CD4-positive, CD25-positive, alpha-beta regulatory T cell (primary cell): Measurements from ENCODE around the gene GCHFR. TPM values are rescaled to one million over a fixed set of nuclear protein-coding genes. Genes with fewer than 3 reads are reported as not detected.

Experiments
- ATAC-seq, 2 donors: fragments of 150-1000 bp; cut with Tn5 transposase; one replicate each; pipeline ENCODE4 v1.10.0; 2021; ENCODE audit warnings: low read depth in 2 of 2, moderate number of reproducible peaks in 2 of 2, moderate library complexity in 1 of 2
- DNase-seq, 3 donors: peaks; one replicate each; pipeline versions ENCODE4 v3.0.0 to v3.0.0-alpha.2; 2012 to 2022; ENCODE audit warnings: mixed read lengths in 1 of 3
- H3K27ac ChIP-seq: one replicate; pipeline ENCODE4 v1.7.0; 2013; ENCODE audit warnings: mild to moderate bottlenecking, low read length; ENCODE audit not compliant: insufficient read depth, poor library complexity, severe bottlenecking
- H3K27me3 ChIP-seq: one replicate; pipeline ENCODE4 v1.7.0; 2013; ENCODE audit warnings: low read length; ENCODE audit not compliant: control insufficient read depth, insufficient read depth
- H3K36me3 ChIP-seq: one replicate; pipeline ENCODE4 v1.7.0; 2013; ENCODE audit warnings: mild to moderate bottlenecking, low read length, moderate library complexity; ENCODE audit not compliant: control insufficient read depth, insufficient read depth
- H3K4me1 ChIP-seq: 2 replicates; pipeline ENCODE4 v1.7.0; 2013; ENCODE audit warnings: mild to moderate bottlenecking, low read length; ENCODE audit not compliant: insufficient read depth, control insufficient read depth, poor library complexity, severe bottlenecking
- H3K4me3 ChIP-seq: one replicate; pipeline ENCODE4 v1.7.0; 2013; ENCODE audit warnings: low read depth, mild to moderate bottlenecking, low read length, moderate library complexity
- H3K9me3 ChIP-seq, 2 experiments: 1 replicate in 1 of 2; 2 replicates in 1 of 2; pipeline ENCODE4 v1.7.0; 2013; ENCODE audit warnings: low read length in 2 of 2, mild to moderate bottlenecking in 1 of 2, moderate library complexity in 1 of 2; ENCODE audit not compliant: control insufficient read depth in 2 of 2
- H3K27ac Mint-ChIP-seq, 3 donors: one replicate each; pipeline ENCODE4 v1.8.0; 2020 to 2022; ENCODE audit warnings: mild to moderate bottlenecking in 3 of 3, mixed read lengths in 3 of 3, moderate library complexity in 2 of 3
- H3K27me3 Mint-ChIP-seq: one replicate; pipeline ENCODE4 v1.8.0; 2022; ENCODE audit warnings: mild to moderate bottlenecking, mixed read lengths
- H3K36me3 Mint-ChIP-seq: one replicate; pipeline ENCODE4 v1.8.0; 2020; ENCODE audit warnings: mixed read lengths
- H3K4me1 Mint-ChIP-seq, 4 donors: one replicate each; pipeline ENCODE4 v1.8.0; 2020 to 2022; ENCODE audit warnings: mixed read lengths in 4 of 4, mild to moderate bottlenecking in 1 of 4
- H3K4me3 Mint-ChIP-seq, 4 donors: one replicate each; pipeline ENCODE4 v1.8.0; 2020 to 2022; ENCODE audit warnings: mild to moderate bottlenecking in 4 of 4, mixed read lengths in 4 of 4, moderate library complexity in 3 of 4
- H3K9me3 Mint-ChIP-seq, 7 donors: one replicate each; pipeline ENCODE4 v1.8.0; 2020 to 2022; ENCODE audit warnings: mixed read lengths in 7 of 7, mild to moderate bottlenecking in 3 of 7, moderate library complexity in 2 of 7
- polyA plus RNA-seq, 4 donors: library from polyadenylated mRNA; unstranded; fragments of 300-500 nt; fragmentation: Illumina TruSeq; gene quantifications; one replicate each; pipeline ENCODE4 v1.2.3, GENCODE V29; 2021
- total RNA-seq: library from RNA; stranded (reverse); gene quantifications from one replicate; pipeline ENCODE4 v1.2.3, GENCODE V29; 2022

Gene GCHFR
- total and polyA plus RNA-seq, 5 donors from 2014 or later: 23.4 to 163 (median 124) TPM

DNA sequence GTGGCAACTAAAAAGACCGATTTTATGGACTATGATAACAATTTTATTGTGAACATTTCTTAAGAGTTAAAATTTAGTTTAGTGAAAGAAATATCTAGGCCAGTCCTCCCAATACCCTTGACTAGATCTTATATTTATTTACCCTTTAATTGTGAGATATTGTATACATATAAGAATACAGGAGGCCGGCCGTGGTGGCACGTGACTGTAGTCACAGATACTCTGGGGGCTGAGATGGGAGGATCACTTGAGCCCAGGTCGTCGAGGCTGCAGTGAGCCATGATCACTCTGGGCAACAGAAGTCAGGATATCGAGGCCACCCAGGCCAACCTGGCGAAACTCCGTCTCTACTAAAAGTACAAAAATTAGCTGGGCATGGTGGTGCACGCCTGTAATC lies 8.1 kb upstream of the GCHFR start:
- Mint-ChIP-seq H3K27me3 (peaks cover 5% of the 10 kb centered on the region), H3K9me3 (peaks cover 0 to 1% (median 0%) of the 10 kb centered on the region in 7 donors), H3K36me3 (peaks cover 15% of the 10 kb centered on the region), H3K27ac (peak overlapping the region; percentile 95 to 99 (median 98)), H3K4me3 (peak overlapping the region; percentile 91 to 99 (median 97)), H3K4me1 (peaks cover 6 to 38% (median 20%) of the 10 kb centered on the region in 4 donors)
- ATAC-seq: no peak
- Histone ChIP-seq H3K4me1 (peaks cover 26% of the 10 kb centered on the region), H3K9me3 (no peaks in the 10 kb centered on the region), H3K27ac (peak overlapping the region; percentile 81), H3K27me3 (no peaks in the 10 kb centered on the region), H3K4me3 (peak overlapping the region; percentile 90), H3K36me3 (peaks cover 10% of the 10 kb centered on the region)
- no peak for DNase-seq

DNA sequence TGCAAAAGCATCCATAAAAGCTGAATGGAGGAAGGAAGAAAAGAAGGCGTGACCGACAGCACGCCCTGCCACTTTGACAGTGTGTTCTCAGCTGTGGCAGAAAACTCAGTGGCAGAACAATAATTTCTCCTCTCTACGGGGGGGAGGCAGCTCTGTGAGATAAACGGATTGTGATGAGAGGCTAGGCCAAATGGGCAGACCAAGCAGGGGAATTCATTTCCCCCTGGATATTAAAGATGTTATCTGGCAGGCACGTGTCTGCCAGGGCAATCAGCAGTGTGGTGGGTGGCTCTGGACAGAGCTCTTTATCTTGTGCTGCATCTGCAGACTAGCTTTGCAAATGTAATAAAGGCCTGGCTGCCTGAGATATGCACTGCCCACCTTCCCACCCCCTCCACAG lies 6.9 kb upstream of the GCHFR start:
- Histone ChIP-seq H3K36me3 (no peaks in the 10 kb centered on the region), H3K27ac (no peak overlapping the region), H3K9me3 (no peaks in the 10 kb centered on the region), H3K4me3 (no peak overlapping the region), H3K27me3 (no peaks in the 10 kb centered on the region), H3K4me1 (peaks cover 26% of the 10 kb centered on the region)
- ATAC-seq: no peak
- Mint-ChIP-seq H3K4me3 (peak overlapping the region; percentile 43 to 91 (median 64)), H3K27me3 (peaks cover 5% of the 10 kb centered on the region), H3K9me3 (peaks cover 0 to 1% (median 0%) of the 10 kb centered on the region in 7 donors), H3K36me3 (peaks cover 10% of the 10 kb centered on the region), H3K4me1 (peaks cover 6 to 34% (median 20%) of the 10 kb centered on the region in 4 donors), H3K27ac (no peak overlapping the region)
- DNase-seq: no peak

DNA sequence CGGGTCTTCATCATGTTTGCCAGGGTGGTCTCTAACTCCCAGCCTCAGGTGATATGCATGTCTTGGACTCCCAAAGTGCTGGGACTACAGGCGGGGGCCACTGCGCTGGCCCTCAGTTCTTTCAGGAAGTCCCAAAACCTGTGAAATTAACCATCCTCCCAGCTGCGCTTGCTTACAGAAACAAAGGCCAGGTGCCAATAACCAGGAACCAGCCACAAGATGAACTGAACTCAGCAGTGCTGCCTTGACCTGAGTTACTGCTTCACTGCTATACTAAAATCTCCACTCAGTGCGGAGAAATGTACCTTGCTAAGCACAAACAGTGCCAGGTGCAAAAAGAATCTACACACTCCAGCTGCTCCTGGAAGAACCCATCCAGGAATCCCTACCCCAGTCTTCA lies 3.9 kb upstream of the GCHFR start:
- H3K36me3 Mint-ChIP-seq: no peaks in the 10 kb centered on the region
- peaks cover 1 to 29% (median 6%) of the 10 kb centered on the region in 4 donors for H3K4me1 Mint-ChIP-seq
- DNase-seq (no peak), ATAC-seq (no peak)
- H3K4me3 ChIP-seq: no peak overlapping the region
- H3K4me3 Mint-ChIP-seq: peak overlapping the region in 1 of 4 donors; percentile 85
- no peaks in the 10 kb centered on the region for H3K27me3 Mint-ChIP-seq
- H3K27ac Mint-ChIP-seq: no peak overlapping the region
- H3K9me3 Mint-ChIP-seq: peaks cover 0 to 1% (median 0%) of the 10 kb centered on the region in 7 donors
- no peaks in the 10 kb centered on the region for H3K36me3 ChIP-seq
- no peaks in the 10 kb centered on the region for H3K27me3 ChIP-seq
- no peak overlapping the region for H3K27ac ChIP-seq
- peaks cover 24% of the 10 kb centered on the region for H3K4me1 ChIP-seq
- no peaks in the 10 kb centered on the region for H3K9me3 ChIP-seq

DNA sequence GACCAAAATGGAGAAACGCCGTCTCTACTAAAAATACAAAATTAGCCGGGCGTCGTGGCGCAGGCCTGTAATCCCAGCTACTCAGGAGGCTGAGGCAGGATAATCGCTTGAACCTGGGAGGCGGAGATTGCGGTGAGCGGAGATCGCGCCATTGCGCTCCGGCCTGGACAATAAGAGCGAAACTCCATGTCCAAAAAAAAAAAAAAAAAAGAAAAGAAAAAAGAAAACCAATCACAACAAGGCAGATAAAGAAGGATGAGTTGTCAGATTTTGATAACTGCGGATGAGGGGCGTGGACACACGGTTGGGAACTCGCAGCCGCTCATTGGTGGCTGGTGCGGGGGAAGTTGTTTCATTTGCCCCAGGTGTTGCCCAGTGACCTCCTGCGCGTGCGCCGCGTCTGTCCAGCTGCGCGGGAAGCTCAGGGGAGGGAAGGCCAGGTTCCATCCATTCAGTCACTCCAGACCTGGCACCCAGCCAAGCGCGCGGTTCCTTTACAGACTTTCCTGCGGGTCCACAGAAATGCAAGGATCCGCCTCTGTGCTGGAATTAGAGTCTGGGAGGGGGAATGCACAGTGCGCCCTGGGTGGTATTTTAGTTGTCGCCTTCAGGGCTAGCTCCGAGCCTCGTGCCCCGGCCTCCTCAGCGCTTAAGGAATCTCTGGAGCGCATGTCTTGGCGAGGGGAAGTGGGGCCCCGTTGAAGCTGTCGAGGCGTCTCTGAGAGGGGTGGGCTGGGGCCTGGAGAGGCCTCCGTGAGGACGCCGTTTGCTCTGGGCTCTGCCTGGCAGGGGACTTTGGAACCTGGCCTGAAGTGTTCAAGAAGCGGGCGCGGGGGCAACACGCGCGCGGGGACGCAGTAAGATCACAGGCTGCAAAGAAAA lies 708 bp upstream of the GCHFR start:
- H3K36me3 Mint-ChIP-seq: no peaks in the 10 kb centered on the region
- DNase-seq: peak in 2 of 3 donors; percentile 33 to 34
- H3K4me3 ChIP-seq: peak overlapping the region; percentile 59

DNA sequence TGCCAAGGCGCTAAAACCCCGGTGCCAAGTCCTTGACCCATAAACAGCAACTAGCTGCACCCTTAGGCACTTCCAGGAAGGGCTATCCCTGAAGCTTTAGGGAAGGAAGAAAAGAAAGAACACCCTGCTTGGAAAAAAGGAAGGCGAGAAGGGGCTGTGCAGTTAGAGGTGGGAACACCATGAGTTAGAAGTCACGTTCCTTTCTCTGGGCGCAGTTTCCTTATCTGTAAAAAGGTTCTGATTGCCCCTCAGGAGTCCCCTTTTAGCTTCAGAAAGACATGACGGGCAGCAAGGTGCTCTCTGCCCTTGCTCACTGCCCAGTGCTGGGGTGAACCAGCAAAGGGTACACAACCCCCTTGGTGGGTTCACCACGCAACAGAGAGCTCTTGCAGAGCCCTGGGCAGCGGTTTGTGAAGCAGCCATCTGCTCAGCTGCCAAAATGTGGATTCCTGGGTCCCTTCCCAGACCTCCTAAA lies 798 bp downstream of the GCHFR start:
- H3K36me3 Mint-ChIP-seq: no peaks in the 10 kb centered on the region
- H3K27ac Mint-ChIP-seq: peak overlapping the region; percentile 90 to 93 (median 91)
- no peaks in the 10 kb centered on the region for H3K9me3 ChIP-seq
- H3K4me1 Mint-ChIP-seq: peaks cover 7 to 50% (median 15%) of the 10 kb centered on the region in 4 donors
- peak overlapping the region; percentile 87 to 94 (median 90) for H3K4me3 Mint-ChIP-seq
- peak overlapping the region; percentile 78 for H3K27ac ChIP-seq
- H3K4me3 ChIP-seq: peak overlapping the region; percentile 82
- no peaks in the 10 kb centered on the region for H3K27me3 Mint-ChIP-seq
- no peaks in the 10 kb centered on the region for H3K27me3 ChIP-seq
- peaks cover 5% of the 10 kb centered on the region for H3K36me3 ChIP-seq
- ATAC-seq: no peak
- H3K4me1 ChIP-seq: peaks cover 45% of the 10 kb centered on the region
- H3K9me3 Mint-ChIP-seq: no peaks in the 10 kb centered on the region
- no peak for DNase-seq

More for the DNA sequence above, 708 bp upstream of the GCHFR start:
- H3K4me1 Mint-ChIP-seq: peaks cover 5 to 35% (median 8%) of the 10 kb centered on the region in 4 donors
- H3K27ac Mint-ChIP-seq: peak overlapping the region; percentile 80 to 87 (median 85)
- Histone ChIP-seq H3K27me3 (no peaks in the 10 kb centered on the region), H3K36me3 (peaks cover 5% of the 10 kb centered on the region), H3K4me1 (peaks cover 31% of the 10 kb centered on the region), H3K27ac (peak overlapping the region; percentile 78), H3K9me3 (no peaks in the 10 kb centered on the region)
- no peaks in the 10 kb centered on the region for H3K9me3 Mint-ChIP-seq
- H3K4me3 Mint-ChIP-seq: peak overlapping the region; percentile 87 to 94 (median 90)
- peak in 1 of 2 donors; percentile 1 for ATAC-seq
- H3K27me3 Mint-ChIP-seq: no peaks in the 10 kb centered on the region

DNA sequence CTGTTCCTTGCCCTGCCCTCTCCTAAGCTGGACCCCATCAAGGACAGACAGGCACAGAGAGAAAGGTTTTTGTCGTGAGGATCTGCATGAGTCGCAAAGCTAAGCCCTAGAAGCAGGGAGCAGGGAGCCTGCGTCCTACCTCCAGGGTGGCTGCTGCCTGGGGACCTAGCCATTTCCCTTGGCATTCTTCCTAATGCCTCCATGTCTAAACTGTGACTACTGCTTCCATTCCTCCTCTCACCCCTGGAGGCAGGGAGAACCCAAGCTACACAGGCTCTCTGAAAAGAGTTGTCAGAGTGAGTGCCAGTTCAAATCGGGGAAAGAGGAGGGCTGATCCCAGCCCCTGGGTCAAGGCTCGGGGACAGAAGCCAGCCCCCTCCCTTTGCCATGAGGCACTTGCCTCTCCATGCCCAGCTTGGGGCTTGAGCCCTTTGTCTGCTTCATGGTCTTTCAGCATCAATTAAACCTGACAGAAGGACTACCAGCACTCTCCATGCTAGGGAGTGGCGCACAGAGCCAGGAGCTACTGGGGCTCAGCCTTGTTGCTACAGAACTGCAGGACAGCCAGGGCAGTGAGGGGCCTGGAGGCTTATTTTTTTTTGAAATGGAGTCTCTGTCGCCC lies 2.4 kb downstream of the GCHFR start:
- H3K27ac Mint-ChIP-seq: peak overlapping the region in 2 of 3 donors; percentile 51 to 90
- H3K27me3 Mint-ChIP-seq: no peaks in the 10 kb centered on the region
- Histone ChIP-seq H3K9me3 (no peaks in the 10 kb centered on the region), H3K27me3 (no peaks in the 10 kb centered on the region), H3K27ac (peak overlapping the region; percentile 78), H3K36me3 (peaks cover 5% of the 10 kb centered on the region), H3K4me3 (no peak overlapping the region), H3K4me1 (peaks cover 50% of the 10 kb centered on the region)
- DNase-seq (no peak), ATAC-seq (no peak)
- H3K4me1 Mint-ChIP-seq: peaks cover 7 to 61% (median 19%) of the 10 kb centered on the region in 4 donors
- H3K36me3 Mint-ChIP-seq: no peaks in the 10 kb centered on the region
- no peaks in the 10 kb centered on the region for H3K9me3 Mint-ChIP-seq
- H3K4me3 Mint-ChIP-seq: peak overlapping the region in 1 of 4 donors; percentile 82

DNA sequence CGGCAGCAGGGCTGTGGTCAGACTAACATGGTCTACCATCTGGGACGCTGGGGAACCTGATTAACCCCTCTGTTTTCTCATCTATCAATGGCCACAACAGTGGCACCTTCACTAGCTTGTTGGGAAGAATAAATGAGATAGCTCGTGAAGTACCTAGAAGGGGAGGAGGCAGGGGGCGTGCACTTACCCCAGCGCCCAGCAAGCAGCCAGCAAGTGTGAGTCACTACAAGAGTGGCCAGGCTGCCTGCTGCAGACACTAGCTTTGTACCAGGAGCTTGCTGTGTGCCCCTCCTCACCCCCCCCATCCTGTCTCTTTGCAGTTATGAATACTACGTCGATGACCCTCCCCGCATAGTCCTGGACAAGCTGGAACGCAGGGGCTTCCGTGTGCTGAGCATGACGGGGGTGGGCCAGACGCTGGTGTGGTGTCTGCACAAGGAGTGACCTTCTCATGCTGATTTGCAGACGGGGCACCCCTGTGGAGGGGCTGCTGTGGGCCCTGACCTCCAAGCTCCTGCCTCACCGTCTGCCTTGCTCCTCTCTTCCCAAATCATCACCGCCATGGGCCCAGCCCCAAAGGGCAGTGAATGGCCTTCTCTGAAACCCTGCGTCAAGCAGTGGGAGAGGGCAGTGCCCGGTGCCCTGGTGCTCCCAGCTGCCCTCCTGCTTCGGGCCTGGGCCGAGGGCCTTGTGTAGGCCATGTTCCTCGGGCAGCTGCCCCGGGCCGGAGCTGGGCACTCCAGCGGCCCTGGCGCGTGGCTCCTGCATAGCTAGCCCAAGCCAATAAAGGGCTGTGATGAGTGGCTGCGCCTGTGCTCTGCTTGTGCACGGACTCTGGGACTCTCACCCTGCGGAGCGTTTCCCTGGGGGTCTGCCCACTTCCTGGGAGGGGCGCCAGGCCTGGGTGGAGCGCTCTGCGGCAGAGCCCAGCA lies 3.3 kb downstream of the GCHFR start:
- Mint-ChIP-seq H3K4me1 (peaks cover 7 to 61% (median 19%) of the 10 kb centered on the region in 4 donors), H3K36me3 (no peaks in the 10 kb centered on the region), H3K27ac (peak overlapping the region in 1 of 3 donors; percentile 26), H3K9me3 (no peaks in the 10 kb centered on the region), H3K27me3 (no peaks in the 10 kb centered on the region), H3K4me3 (peak overlapping the region in 1 of 4 donors; percentile 81)
- peaks cover 50% of the 10 kb centered on the region for H3K4me1 ChIP-seq
- H3K9me3 ChIP-seq: no peaks in the 10 kb centered on the region
- H3K27me3 ChIP-seq: no peaks in the 10 kb centered on the region
- ATAC-seq (no peak), DNase-seq (no peak)
- H3K36me3 ChIP-seq: peaks cover 5% of the 10 kb centered on the region
- H3K27ac ChIP-seq: no peak overlapping the region
- no peak overlapping the region for H3K4me3 ChIP-seq
